GM21529 (cell line): ENCODE results near the gene GALNT17.

Experiments used
- ATAC-seq: cut with Tn5 transposase; IDR thresholded peaks from one replicate; pipeline ENCODE4 v1.9.1; 2021; ENCODE audit not compliant: unreplicated experiment

GALNT17 gene

DNA sequence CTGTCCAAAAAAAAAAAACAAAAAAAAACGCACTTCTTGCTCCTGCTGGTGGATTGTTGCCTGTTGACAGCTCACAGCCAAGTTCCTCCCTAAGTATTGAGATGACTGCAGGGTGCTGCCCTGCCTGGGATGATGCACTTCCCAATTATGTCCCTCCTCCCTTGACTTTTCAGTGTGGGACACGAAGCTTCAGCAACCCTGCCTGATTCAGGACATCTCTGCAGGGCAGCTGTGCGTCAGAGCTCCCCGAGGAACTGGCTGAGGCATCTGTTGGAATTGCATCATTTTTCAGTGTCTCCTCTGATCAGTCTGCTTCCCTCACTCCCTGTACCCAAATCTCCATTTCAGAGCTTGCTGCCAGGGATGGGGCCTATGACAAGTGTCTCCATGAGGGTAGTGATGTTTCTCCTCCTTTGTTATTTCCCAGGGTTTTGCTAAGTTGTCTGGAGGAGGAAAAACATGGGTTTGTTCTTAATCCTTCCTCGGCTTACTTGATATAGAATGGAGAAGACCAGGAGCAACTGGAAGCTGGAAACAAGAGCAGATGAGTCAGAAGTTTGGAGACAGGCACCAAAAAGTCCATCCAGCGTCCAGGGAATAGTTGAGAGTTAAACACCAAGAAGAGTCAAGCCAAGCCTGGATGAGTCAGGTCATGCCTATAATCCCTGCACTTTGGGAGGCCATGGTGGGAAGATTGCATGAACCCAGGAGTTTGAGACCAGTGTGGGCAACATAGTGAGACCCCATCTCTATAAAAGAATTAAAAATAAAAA is 355.1 kb downstream of the GALNT17 start:
- no peak for ATAC-seq

DNA sequence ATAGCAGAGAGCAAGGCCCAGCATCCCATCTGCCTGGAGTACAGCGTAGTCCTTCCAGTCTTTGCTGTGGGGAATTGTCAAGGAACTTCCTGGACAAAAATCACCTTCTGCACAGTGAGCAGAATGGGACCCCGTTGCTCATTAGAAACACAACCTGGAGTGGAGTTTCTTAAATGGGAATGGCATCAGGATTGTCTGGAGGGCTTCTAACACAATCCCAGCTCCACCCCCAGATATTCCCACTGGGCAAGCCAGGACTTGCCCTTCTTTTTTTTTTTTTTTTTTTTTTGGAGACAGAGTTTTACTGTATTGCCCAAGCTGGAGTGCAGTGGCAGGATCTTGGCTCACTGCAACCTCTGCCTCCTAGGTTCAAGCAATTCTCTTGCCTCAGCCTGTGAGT is 356.4 kb downstream of the GALNT17 start:
- no peak for ATAC-seq

DNA sequence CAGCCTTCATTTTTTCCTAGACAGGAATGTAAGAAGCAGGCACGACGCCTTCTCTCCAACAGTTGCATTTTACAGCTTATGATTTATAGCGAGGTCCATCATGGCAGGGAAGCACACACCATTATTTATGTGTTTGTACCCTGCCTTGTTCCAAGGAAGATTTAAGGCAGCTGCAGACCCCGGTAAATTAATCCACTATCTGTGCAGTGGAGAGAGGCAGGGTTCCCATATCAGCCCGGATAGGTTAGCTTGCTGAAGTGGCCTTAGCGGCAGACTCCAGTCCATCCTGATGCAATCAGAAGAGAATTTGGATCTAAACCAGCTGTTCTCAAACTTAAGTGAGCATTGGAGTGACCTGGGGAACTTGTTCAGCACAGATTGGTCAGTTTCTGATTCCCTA is 359.4 kb downstream of the GALNT17 start:
- no peak for ATAC-seq

DNA sequence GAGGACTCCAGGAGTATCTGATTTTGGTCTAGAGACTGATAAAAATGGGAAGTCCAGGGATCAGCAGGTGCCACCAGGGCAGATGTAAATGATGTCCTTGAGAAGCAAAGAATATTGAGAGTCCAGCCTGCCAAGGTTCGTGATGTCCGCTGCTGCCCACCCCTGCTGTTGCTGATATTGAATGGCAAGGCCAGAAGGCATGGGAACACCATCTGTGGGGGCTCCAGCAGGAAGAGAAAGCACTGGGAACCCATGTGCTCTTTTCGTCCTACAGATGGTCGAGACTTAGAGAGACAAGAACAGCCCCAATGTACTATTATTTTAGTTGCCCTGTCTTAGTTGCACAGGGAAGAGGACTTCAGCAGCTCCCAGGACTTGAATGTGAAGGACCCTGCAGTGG is 363.9 kb downstream of the GALNT17 start:
- no peak for ATAC-seq

DNA sequence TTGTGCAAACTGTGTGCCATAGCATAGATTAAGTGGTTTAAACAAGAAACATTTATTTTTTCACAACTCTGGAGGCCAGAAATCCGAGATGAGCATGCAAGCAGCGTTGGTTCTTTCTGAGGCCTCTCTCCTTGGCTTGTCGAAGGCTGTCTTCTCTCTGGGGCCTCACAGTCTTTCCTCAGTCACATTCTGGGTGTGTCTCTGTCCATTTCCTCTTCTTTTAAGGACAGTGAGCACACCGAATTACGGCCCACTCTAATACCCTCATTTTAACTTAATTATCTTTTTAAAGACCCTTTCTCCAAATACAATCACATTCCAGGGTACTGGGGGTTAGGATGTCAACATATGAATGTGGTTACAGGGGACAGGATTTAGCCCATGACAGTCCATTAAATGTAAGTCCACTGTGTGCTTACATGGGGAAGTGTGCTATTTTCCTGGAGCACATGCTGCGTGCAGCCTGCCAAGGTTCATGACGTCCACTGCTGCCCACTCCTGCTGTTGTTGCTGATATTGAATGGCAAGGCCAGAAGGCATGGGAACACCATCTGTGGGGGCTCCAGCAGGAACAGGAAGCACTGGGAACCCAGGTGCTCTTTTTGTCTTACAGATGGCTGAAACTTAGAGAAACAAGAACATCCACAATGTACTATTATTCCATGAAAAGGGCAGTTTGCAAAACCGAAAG is 365.5 kb downstream of the GALNT17 start:
- ATAC-seq: no peak

DNA sequence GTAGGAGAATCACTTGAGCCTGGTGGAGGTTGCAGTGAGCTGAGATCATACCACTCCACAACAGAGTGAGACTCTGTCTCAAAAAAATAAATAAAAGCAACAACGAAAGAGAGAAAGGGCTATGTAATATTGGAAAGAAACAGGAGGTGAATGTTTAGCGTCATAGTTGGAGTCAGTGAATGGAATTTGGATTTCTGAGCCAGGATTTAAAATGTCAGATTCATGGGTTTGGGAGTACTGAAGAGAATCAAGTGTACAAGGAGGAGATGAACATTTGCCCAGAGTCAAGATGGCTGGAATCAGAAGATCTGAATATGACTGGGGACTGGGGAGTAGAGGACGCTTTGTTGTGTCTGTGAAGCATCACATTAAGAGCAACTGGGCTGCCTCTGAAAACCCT is 366.4 kb downstream of the GALNT17 start:
- no peak for ATAC-seq

DNA sequence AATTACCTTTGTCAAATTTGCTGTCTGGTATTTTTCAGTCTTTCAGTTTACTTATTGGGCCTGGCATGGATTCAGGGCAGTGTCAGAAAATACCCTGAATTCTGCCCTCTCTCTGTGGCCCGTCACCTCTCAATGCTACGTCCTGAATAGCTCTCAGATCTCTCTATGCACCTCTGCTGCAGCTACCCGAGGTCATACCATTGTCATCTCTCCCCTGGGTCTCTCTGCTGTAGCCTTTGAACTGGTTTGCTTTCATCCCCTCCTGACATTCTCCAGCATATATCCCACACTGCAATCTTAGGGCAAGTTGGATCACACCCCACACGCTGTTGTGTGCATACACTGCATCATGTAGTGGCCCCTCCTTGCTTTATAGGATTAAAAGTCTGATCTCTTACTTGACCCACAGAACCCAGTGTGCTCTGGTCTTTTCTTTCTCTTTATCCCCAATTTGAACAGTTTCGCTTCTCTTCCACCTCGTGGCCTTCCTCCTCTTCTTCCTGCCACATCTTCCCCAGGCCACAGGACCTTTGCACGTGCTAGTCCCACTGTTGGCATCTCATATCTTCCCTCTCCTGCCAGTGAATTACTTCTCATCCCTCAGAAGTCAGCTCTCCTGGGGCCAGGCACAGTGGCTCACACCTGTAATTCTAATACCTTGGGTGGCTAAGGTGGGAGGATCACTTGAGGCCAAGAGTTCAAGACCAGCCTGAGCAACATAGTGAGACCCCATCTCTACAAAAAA is 372.9 kb downstream of the GALNT17 start:
- ATAC-seq: no peak

DNA sequence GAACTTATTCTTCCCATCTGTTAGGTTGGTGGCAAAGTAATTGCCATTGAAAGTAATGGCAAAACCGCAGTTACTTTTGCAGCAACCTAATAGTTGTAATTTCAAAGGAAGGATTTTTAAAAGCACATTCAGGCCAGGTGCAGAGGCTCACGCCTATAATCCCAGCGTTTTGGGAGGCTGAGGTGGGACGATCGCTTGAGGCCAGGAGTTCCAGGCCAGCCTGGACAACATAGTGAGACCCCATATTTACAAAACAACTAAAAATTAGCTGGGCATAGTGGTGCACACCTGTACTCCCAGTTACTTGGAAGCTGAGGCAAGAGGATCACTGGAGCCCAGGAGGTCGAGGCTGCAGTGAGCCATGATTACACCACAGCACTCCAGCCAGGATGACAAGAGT is 374.9 kb downstream of the GALNT17 start:
- no peak for ATAC-seq

DNA sequence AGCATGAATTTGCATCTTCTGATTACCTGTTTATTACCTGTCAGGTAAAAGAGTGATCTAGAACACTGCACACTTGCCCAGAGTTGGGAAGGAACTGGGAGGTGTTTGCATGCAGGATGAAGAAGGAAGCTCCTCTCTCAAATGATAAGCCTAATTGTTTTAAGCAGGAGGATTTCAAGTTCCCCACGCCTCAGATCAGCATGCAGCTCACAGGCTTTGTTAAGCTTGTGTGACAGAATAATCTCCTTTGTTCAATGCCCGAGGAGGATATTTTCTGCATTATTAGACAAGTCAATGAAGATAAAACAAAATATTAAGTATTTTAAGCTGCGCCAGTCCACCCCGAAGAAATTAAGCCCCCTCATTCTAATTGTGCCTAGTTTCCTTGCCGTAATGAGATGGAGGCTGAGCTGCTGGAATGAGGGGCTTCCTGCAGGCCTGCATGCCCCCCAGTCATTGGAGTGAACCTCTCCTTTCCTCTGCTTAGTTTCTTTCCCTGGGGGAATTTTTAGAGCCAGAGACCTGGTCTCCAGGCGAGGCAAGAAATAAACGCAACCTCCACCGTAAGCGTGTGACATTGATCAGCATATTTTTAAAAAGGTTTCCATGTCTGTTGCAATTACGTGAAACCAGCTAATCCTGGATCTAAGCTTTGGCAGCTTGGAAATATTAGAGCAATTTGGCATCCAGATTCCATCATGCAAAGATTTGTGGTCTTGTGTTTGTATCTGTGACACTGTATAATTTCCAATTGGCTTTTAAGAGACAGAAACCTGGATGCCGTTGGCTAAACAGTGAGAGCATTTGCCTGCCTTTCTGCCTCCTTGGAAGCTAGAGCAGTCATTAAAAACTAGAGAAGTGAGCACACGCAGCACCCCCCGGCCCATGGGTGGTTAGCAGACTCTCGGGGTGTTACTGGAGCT is 376.0 kb downstream of the GALNT17 start:
- no peak for ATAC-seq

DNA sequence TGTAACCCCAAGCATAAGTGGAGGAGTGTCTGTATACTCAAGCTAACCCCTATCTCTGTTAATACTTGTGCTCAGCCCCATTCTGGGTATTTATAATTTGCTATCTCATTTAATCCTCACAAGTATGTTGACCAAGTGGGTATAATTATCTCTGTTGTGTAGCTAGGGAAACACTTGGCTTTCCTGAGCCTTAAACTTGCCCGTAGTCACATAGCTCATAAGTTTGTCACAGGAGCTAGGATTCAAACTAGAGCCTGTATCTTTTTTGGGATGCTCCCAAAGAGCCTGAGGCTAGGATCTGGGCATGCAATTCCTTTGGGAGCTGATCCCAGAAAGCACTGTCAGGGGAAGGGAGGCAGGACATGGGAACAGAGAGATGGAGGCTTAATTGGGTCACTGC is 377.4 kb downstream of the GALNT17 start:
- no peak for ATAC-seq

DNA sequence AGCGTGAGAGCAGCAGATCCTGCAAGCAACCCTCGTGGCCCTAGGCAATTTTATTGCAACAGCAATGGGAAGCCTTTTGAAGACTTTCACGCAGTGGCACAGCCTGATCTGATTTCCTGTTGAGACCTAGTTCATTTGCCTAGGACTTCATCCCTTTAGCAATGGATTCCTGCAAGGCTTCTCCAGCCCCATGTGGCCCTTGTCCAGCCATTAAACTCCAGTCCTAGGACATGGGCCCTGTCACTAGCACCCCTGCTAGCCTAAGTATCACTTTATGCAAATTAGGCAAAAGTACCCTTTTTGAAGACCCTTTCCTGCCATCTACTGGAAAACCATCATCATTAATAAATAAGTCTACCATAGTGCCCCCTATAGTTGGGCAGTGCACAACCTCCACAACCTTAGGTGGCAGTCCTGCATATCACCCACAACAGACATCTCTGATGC is 379.4 kb downstream of the GALNT17 start:
- no peak for ATAC-seq

DNA sequence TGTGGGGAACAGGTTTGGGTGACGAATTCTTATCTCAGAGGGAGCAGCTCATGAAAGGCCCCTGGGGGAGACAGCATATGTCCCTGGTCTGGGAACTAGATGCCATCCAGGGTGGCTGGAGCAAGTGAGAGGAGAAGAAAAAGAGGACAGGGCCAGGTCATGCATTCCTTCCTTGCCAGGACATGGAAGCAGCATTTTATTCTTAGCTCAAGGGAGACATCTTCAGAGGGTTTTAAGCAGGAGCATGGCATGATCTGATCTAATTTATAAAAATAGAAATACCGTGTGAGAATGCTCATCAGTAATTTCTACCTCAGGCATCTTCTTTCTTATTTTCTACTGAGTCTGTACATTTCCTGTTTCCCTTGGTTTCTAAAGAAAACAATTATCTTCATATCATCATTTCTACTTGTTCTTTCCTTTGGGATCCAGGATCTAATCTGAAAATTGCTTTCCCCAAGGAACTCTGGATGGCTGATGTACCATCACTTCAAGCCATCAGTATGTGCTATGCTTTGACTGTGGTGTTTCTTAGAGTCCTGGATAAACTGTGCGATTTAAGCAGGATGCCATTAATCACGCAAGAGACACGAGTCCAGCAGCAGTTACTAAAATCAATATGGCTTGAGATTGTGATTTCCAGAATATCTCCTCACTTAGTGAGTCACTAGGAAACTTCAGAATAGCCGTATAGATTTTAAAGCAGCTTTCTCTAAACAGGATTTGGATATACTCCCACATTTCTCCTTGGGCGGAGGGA is 386.2 kb downstream of the GALNT17 start:
- no peak for ATAC-seq

DNA sequence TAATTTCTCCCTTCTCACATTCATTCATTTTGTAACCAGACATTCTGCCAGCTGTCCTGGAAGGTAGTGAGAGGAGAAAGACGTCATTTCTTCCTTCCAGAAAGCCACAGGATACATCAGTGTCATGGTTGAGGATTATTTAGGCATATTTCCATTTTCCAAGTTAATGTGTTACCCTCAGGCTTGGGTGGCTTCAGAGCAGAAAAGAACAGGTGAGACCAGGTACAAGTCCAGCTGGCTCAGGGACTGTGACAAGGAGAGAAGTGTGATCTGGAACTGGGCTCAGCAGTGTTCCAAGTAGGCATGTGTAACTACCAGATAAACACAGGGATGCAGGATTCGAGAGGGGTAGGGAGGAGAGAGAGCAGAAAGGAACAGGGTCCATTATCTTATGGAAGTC is 386.9 kb downstream of the GALNT17 start:
- no peak for ATAC-seq

DNA sequence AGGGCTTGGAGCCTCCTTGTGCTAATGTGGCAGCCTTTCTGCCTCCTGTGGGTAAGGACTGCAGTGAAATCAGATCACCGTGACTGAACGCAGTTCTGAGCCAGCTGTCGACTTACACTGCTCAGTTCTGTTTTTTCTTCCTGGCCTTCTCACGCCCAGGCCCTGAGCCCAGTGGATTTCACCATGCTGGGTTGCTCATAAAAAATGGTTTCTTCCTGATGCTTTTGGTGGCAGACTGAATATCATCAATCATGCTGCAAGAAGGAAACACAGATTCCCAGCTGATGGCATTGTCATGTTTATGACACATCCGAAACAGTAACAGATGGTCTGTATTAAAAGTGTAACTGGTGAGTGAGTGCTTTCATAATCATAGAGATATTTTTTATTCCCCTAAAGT is 389.6 kb downstream of the GALNT17 start:
- no peak for ATAC-seq

DNA sequence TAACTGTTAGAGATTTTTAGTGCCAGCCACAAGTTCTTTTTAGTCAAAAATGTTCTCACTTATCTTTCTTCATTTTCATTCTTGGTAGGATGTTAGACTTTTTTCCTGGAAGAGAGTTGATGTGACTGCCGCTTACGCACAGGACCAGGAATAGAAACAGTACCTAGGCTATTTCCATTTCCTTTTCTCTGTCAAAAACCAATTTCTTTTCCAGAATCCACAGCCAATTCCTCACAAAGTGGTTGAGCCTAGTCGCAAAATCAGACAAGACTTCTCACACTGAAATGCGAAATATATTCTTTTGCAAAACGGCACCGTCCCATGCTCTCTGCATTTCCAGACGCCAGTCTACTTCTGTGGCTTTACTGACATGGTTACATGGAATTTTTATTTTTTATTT is 394.2 kb downstream of the GALNT17 start:
- ATAC-seq: no peak

DNA sequence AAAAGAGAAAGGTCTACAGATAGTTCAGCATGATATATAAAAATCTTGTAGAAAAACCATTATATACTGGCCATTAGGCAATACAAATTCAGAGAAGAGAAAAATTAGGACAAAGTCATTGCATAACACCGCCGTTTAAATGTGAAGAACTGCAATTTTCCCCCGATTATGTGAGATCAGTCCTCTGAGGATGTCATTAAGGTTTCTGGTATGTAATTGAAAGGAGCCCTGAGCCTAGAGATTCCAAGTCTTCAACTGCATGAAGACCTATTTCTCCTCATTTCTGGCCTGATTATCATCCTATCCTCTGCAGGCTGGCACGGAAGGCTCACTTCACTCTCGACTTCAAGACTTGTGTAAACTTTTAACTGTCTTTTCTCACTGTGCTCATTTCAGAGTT is 395.3 kb downstream of the GALNT17 start:
- ATAC-seq: no peak

DNA sequence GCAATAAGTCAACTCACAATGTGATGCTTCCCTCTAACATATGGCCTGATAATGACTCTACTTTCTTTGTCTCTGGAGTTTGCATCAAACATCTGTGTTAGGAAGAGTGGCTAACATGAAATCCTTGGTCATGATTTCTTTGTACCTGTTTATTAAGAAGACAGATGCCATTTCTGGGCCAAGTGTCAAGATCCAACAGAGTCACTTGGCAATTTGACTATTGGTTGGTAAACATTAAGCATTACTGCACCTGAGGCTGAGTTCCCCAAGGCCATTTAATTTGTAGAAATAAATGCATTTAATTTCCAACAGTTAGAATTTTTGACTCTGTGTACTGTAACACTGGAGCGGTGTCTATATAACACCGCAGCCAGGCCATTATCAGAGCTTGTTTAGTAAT is 403.7 kb downstream of the GALNT17 start:
- no peak for ATAC-seq

DNA sequence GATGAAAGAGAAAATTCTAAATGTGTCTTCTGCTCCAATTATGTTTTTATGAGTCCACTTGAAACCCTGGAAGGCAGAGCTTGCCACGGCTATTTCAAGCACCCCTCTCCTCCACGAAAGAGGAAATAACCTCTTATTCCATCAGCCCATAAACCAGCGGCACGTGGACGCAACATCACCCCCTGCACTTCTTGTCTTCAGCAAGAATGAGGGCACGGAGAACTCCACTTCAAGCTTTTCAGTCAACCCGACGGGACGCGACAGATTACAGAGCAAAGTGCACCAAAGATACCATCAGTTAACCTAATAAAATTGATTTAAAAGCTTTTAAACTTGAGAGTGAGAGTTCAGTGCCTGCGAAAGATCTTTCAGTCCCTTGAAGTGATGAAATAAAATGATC is 406.3 kb downstream of the GALNT17 start:
- ATAC-seq: no peak

DNA sequence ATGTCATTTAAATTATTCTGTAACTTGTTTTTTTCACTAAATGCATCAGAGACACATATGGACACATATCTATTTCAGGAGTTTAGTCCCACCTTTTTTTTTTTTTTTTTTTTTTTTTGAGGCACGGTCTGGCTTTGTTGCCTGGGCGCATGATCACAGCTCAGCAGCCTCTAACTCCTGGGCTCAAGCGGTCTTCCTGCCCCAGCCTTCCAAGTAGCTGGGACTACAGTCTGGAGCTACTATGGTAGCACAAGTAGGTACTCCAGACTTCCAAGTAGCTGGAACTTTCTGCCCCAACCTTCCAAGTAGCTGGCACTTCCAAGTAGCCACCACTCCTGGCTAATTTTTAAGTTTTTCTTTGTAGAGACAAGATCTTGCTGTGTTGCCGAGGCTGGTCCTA is 407.7 kb downstream of the GALNT17 start:
- ATAC-seq: no peak

DNA sequence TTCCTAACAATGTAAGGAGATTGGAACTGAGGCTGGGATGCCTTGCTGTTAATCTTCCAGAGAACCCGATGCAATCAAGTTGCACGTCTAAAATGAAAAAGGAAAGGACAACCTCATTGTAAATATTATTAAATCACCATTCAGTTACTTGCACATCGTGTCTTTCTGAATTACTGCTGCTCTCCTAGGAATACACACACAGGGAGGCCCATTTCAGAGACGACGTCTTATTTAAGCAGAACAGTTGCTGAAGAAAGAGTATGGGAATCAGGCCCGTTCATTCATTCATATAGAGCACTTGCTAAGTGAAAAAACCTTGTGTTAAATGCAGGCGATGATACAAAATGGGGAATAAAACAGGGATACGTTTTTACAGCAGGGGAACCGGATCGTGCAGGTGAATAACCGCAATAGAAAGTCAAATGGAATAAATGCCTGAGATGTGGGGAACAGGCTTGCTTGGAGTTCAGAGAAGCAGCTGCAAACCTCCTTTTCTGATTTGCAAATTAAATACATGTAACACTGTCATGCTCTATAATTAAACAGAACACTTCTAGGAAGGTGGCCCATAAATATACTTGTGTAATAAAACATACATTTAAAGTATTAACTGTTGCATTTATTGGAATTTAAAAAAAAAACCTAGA is 409.9 kb downstream of the GALNT17 start:
- no peak for ATAC-seq
